IMR-90 (cell line): ENCODE results near the gene OSBP2. TPM values are rescaled to one million over a fixed set of nuclear protein-coding genes. Genes with fewer than 3 reads are reported as not detected.

ENCODE experiments used
- ATAC-seq: fragments of 200-7000 bp; cut with Tn5 transposase; 2 replicates; pipeline ENCODE4 v1.9.1; 2020; ENCODE audit warnings: low read depth, mild to moderate bottlenecking, moderate library complexity
- BruUV-seq: library from RNA; stranded (reverse); fragments of 400-500 nt; replicated peaks from 2 replicates; lab custom pipeline; 2021; lab: Mats Ljungman, UMichigan
- CTCF ChIA-PET: fragments of 300-600 bp; formaldehyde crosslinking; extraction: SDS; loops from one replicate; lab custom pipeline; 2021; ENCODE audit warnings: antibody characterized with exemption; lab: Yijun Ruan, JAX
- POLR2A ChIA-PET: fragments of 300-600 bp; sonication (Branson Sonifier 250); formaldehyde crosslinking; loops from one replicate; lab custom pipeline; 2022; ENCODE audit warnings: antibody characterized with exemption; ENCODE audit not compliant: unreplicated experiment; lab: Charles Lee
- DNase-seq: peaks from one replicate; pipeline ENCODE4 v3.0.0; 2013
- H2AFZ ChIP-seq: replicated peaks from 2 replicates; pipeline ENCODE3; 2013; ENCODE audit warnings: low read length, mild to moderate bottlenecking; ENCODE audit not compliant: poor library complexity
- H2AK5ac ChIP-seq: 2 replicates; pipeline ENCODE4 v1.6.1; 2013; ENCODE audit warnings: low read depth, low read length, inconsistent platforms
- H2AK9ac ChIP-seq: replicated peaks from 2 replicates; pipeline ENCODE3; 2013; ENCODE audit warnings: mild to moderate bottlenecking, low read depth, low read length, moderate library complexity; ENCODE audit not compliant: poor library complexity
- H2BK120ac ChIP-seq: 2 replicates; pipeline ENCODE4 v1.6.1; 2013; ENCODE audit warnings: low read depth, low read length, inconsistent platforms
- H2BK15ac ChIP-seq: 3 replicates; pipeline ENCODE4 v1.6.1; 2013; ENCODE audit warnings: low read depth, low read length, inconsistent platforms
- H2BK20ac ChIP-seq: 2 replicates; pipeline ENCODE4 v1.6.1; 2013; ENCODE audit warnings: low read depth, mild to moderate bottlenecking, inconsistent platforms, low read length, moderate library complexity
- H2BK5ac ChIP-seq: 2 replicates; pipeline ENCODE4 v1.6.1; 2013; ENCODE audit warnings: mild to moderate bottlenecking, low read depth, low read length, inconsistent platforms; ENCODE audit not compliant: poor library complexity, severe bottlenecking
- H3K14ac ChIP-seq: replicated peaks from 2 replicates; pipeline ENCODE4 v1.6.1; 2013; ENCODE audit warnings: low read depth, low read length, inconsistent platforms
- H3K18ac ChIP-seq: 2 replicates; pipeline ENCODE4 v1.6.1; 2013; ENCODE audit warnings: low read depth, low read length, control low read depth
- H3K23ac ChIP-seq: 2 replicates; pipeline ENCODE4 v1.6.1; 2013; ENCODE audit warnings: low read depth, low read length, inconsistent platforms
- H3K27ac ChIP-seq: 2 replicates; pipeline ENCODE4 v1.5.1; 2013; ENCODE audit warnings: mild to moderate bottlenecking, control low read depth, low read length; ENCODE audit not compliant: insufficient read depth
- H3K27me3 ChIP-seq: 2 replicates; pipeline ENCODE4 v1.6.1; 2013; ENCODE audit warnings: low read length; ENCODE audit not compliant: control insufficient read depth, insufficient read depth
- H3K36me3 ChIP-seq: 2 replicates; pipeline ENCODE4 v1.6.1; 2013; ENCODE audit warnings: low read length, mixed read lengths; ENCODE audit not compliant: control insufficient read depth, insufficient read depth
- H3K4ac ChIP-seq: 2 replicates; pipeline ENCODE4 v1.6.1; 2013; ENCODE audit warnings: low read depth, low read length, inconsistent platforms
- H3K4me1 ChIP-seq: 2 replicates; pipeline ENCODE4 v1.6.1; 2013; ENCODE audit warnings: low read length, mixed read lengths; ENCODE audit not compliant: control insufficient read depth, insufficient read depth
- H3K4me2 ChIP-seq: 2 replicates; pipeline ENCODE4 v1.6.1; 2013; ENCODE audit warnings: low read depth, mild to moderate bottlenecking, control low read depth, low read length, moderate library complexity
- H3K4me3 ChIP-seq: 2 replicates; pipeline ENCODE4 v1.5.1; 2013; ENCODE audit warnings: low read depth, mild to moderate bottlenecking, control low read depth, low read length, moderate library complexity; ENCODE audit not compliant: insufficient read depth
- H3K56ac ChIP-seq: 2 replicates; pipeline ENCODE4 v1.6.1; 2013; ENCODE audit warnings: low read length, inconsistent platforms; ENCODE audit not compliant: insufficient read depth; ENCODE audit errors: extremely low read depth
- H3K79me1 ChIP-seq, 2 experiments: 2 replicates each; pipeline ENCODE4 v1.6.1; 2013; ENCODE audit warnings: low read length in 2 of 2, inconsistent platforms in 1 of 2, low read depth in 1 of 2
- H3K9ac ChIP-seq: 2 replicates; pipeline ENCODE4 v1.6.1; 2013; ENCODE audit warnings: low read depth, low read length, control low read depth
- H3K9me1 ChIP-seq: 2 replicates; pipeline ENCODE4 v1.6.1; 2013; ENCODE audit warnings: low read length, inconsistent platforms; ENCODE audit not compliant: insufficient read depth
- H3K9me3 ChIP-seq: 2 replicates; pipeline ENCODE4 v1.6.1; 2013; ENCODE audit warnings: low read length; ENCODE audit not compliant: control insufficient read depth, insufficient read depth
- H4K20me1 ChIP-seq: 2 replicates; pipeline ENCODE4 v1.6.1; 2013; ENCODE audit warnings: low read length, inconsistent platforms; ENCODE audit not compliant: insufficient read depth
- H4K5ac ChIP-seq: 2 replicates; pipeline ENCODE4 v1.6.1; 2013; ENCODE audit warnings: mild to moderate bottlenecking, low read depth, low read length, control low read depth
- H4K8ac ChIP-seq, 2 experiments: 2 replicates each; pipeline ENCODE4 v1.6.1; 2013; ENCODE audit warnings: low read depth in 2 of 2, low read length in 2 of 2, control low read depth in 1 of 2, inconsistent platforms in 1 of 2
- H4K91ac ChIP-seq: 2 replicates; pipeline ENCODE4 v1.6.1; 2013; ENCODE audit warnings: low read depth, low read length, inconsistent platforms; ENCODE audit not compliant: insufficient read depth
- BHLHE40 ChIP-seq: fragments of 150-350 bp; IDR thresholded peaks from 2 replicates; pipeline ENCODE4 v1.6.1; 2016; ENCODE audit warnings: mild to moderate bottlenecking, low read depth, low read length
- CEBPB ChIP-seq: IDR thresholded peaks from 2 replicates; pipeline ENCODE4 v1.6.1; 2012; ENCODE audit warnings: low read depth, low read length, improper control_type of control experiment
- CHD1 ChIP-seq: IDR thresholded peaks from 2 replicates; pipeline ENCODE4 v1.6.1; 2012; ENCODE audit warnings: low read depth, low read length, improper control_type of control experiment
- FOS ChIP-seq: fragments of 150-350 bp; IDR thresholded peaks from 2 replicates; pipeline ENCODE4 v1.6.1; 2016; ENCODE audit warnings: low read depth, low read length
- MAFK ChIP-seq: IDR thresholded peaks from 2 replicates; pipeline ENCODE4 v1.6.1; 2012; ENCODE audit warnings: low read depth, low read length, improper control_type of control experiment
- MAZ ChIP-seq: IDR thresholded peaks from 2 replicates; pipeline ENCODE4 v1.6.1; 2012; ENCODE audit warnings: low read depth, mild to moderate bottlenecking, low read length, improper control_type of control experiment, moderate library complexity, borderline replicate concordance
- MXI1 ChIP-seq: IDR thresholded peaks from 2 replicates; pipeline ENCODE4 v1.6.1; 2012; ENCODE audit warnings: low read depth, mild to moderate bottlenecking, low read length, moderate library complexity, borderline replicate concordance
- NFE2L2 ChIP-seq: fragments of 150-350 bp; IDR thresholded peaks from 2 replicates; pipeline ENCODE4 v1.6.1; 2016; ENCODE audit warnings: low read depth, mild to moderate bottlenecking, low read length
- POLR2A ChIP-seq: IDR thresholded peaks from 2 replicates; pipeline ENCODE4 v1.6.1; 2012; ENCODE audit warnings: mild to moderate bottlenecking, low read depth, low read length
- RAD21 ChIP-seq: IDR thresholded peaks from 2 replicates; pipeline ENCODE4 v1.6.1; 2012; ENCODE audit warnings: low read length, improper control_type of control experiment
- RCOR1 ChIP-seq: IDR thresholded peaks from 2 replicates; pipeline ENCODE4 v1.6.1; 2012; ENCODE audit warnings: mild to moderate bottlenecking, low read length, improper control_type of control experiment; ENCODE audit not compliant: insufficient replicate concordance
- RFX5 ChIP-seq: IDR thresholded peaks from 2 replicates; pipeline ENCODE4 v1.8.0; 2012; ENCODE audit warnings: low read depth, mild to moderate bottlenecking, low read length, moderate library complexity
- SMC3 ChIP-seq: fragments of 150-350 bp; IDR thresholded peaks from 2 replicates; pipeline ENCODE4 v1.6.1; 2016; ENCODE audit warnings: low read depth, mild to moderate bottlenecking, antibody characterized with exemption, low read length, moderate library complexity
- USF2 ChIP-seq: fragments of 150-350 bp; IDR thresholded peaks from 2 replicates; pipeline ENCODE4 v1.6.1; 2017; ENCODE audit warnings: mild to moderate bottlenecking, antibody characterized with exemption, low read length, low read depth
- WGBS, 2 experiments: methylation state at CpG; one replicate each; pipeline versions ENCODE4 v1.1.5 to v1.1.7; 2013; ENCODE audit warnings: missing lambda C conversion rate in 2 of 2; ENCODE audit not compliant: insufficient read length in 1 of 2; ENCODE audit errors: extremely low coverage in 2 of 2; 5-methylcytosine and 5-hydroxymethylcytosine counted together
- dilution Hi-C: fragments of 300-500 bp; cut with HindIII; formaldehyde crosslinking; loops from one replicate; pipeline ENCODE4 v1.14.3; 2018; ENCODE audit warnings: low sequenced_read_pairs; ENCODE audit not compliant: unreplicated experiment
- in situ Hi-C: fragments of 300-500 bp; cut with MboI; formaldehyde crosslinking; loops from 3 replicates; pipeline ENCODE4 v1.14.3; 2019; ENCODE audit warnings: low sequenced_read_pairs, inconsistent platforms, mixed read lengths
- intact Hi-C: fragments of 100-400 bp; cut with micrococcal nuclease; formaldehyde crosslinking; loops from 2 replicates; pipeline ENCODE4 v1.10.0; 2022
- polyA plus RNA-seq, 3 experiments: library from polyadenylated mRNA; depleted of rRNA; stranded (reverse); fragments of >200 nt; gene quantifications; 2 replicates each; pipeline ENCODE4 v1.2.3, GENCODE V29; 2012; ENCODE audit warnings: low replicate concordance in 1 of 3
- total RNA-seq: library from RNA; depleted of rRNA; stranded (reverse); fragments of >200 nt; gene quantifications from 2 replicates; pipeline ENCODE4 v1.2.3, GENCODE V29; 2012
- TF ChIP-seq, protein P1 (sequence below): conservative IDR thresholded peaks from 2 replicates; pipeline ENCODE4 v1.5.1; 2012; ENCODE audit warnings: mild to moderate bottlenecking, low read depth, low read length, improper control_type of control experiment
- TF ChIP-seq, protein P2 (sequence below): fragments of 150-350 bp; IDR thresholded peaks from 2 replicates; pipeline ENCODE4 v1.6.1; 2016; ENCODE audit warnings: low read depth, mild to moderate bottlenecking, low read length, moderate library complexity, borderline replicate concordance

OSBP2 gene
- total and polyA plus RNA-seq, 2 of the 4 experiments (the other 2 are of a cell fraction): 1.8 to 2.2 TPM

DNA sequence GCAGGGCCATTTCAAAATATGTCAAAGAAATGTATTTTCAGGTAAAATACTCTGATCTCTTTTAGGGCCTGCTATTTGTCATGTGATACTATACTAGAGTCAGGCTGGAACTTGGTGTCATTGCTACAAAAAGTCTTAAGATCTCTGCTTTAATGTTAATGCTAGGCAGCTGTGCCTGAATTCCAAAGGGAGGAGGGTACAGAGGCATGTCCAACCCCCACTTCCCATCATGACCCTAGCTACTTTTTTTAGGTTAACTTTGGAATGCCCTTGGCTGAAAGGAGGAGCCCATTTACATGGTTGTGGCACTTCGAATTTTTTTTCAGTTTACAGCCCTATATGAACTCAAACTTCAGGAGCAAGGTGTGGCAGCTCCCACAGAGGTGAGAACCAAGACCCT, 58.1 kb downstream of the OSBP2 start:
- no peak overlapping the region for H4K91ac ChIP-seq
- peaks cover 2% of the 10 kb centered on the region; the same call in 1 of the 2 replicates for H3K4me1 ChIP-seq
- H2BK15ac ChIP-seq: no peak overlapping the region
- H4K8ac ChIP-seq: no peak overlapping the region
- WGBS, 2 experiments: no CpG with 5 or more reads among the region's 1 CpG
- POLR2A ChIA-PET: no interaction called here
- no peaks in the 10 kb centered on the region for H3K79me1 ChIP-seq
- no peak overlapping the region for H3K4me2 ChIP-seq
- no peak overlapping the region for H3K27ac ChIP-seq
- no TSS peak for BruUV-seq
- intact Hi-C loops: no loop called here
- DNase-seq (no peak), ATAC-seq (no peak)
- no peak overlapping the region for H3K9ac ChIP-seq
- H3K23ac ChIP-seq: no peak overlapping the region
- H2AK9ac ChIP-seq: no peak overlapping the region
- no peak overlapping the region for H4K5ac ChIP-seq
- in situ Hi-C loops: no loop called here
- H3K9me1 ChIP-seq: no peaks in the 10 kb centered on the region; the same call in 1 of the 2 replicates
- H3K14ac ChIP-seq: no peak overlapping the region
- H2BK120ac ChIP-seq: no peak overlapping the region
- no peak overlapping the region for H3K18ac ChIP-seq
- no peak overlapping the region for H2AFZ ChIP-seq
- H2AK5ac ChIP-seq: no peak overlapping the region
- H3K9me3 ChIP-seq: no peaks in the 10 kb centered on the region
- dilution Hi-C loops: no loop called here
- no peak overlapping the region for H3K56ac ChIP-seq
- no peak overlapping the region for H3K4ac ChIP-seq
- CTCF ChIA-PET: no interaction called here
- H4K20me1 ChIP-seq: no peaks in the 10 kb centered on the region
- TF ChIP-seq FOS: no peak
- no peak for TF ChIP-seq POLR2A
- TF ChIP-seq USF2: no peak
- no peak for TF ChIP-seq RCOR1
- TF ChIP-seq CHD1: no peak
- no peak for TF ChIP-seq MAFK
- TF ChIP-seq SMC3: no peak
- TF ChIP-seq MXI1: no peak
- no peak for TF ChIP-seq CEBPB
- no peak for TF ChIP-seq RFX5
- TF ChIP-seq, protein P1, sequence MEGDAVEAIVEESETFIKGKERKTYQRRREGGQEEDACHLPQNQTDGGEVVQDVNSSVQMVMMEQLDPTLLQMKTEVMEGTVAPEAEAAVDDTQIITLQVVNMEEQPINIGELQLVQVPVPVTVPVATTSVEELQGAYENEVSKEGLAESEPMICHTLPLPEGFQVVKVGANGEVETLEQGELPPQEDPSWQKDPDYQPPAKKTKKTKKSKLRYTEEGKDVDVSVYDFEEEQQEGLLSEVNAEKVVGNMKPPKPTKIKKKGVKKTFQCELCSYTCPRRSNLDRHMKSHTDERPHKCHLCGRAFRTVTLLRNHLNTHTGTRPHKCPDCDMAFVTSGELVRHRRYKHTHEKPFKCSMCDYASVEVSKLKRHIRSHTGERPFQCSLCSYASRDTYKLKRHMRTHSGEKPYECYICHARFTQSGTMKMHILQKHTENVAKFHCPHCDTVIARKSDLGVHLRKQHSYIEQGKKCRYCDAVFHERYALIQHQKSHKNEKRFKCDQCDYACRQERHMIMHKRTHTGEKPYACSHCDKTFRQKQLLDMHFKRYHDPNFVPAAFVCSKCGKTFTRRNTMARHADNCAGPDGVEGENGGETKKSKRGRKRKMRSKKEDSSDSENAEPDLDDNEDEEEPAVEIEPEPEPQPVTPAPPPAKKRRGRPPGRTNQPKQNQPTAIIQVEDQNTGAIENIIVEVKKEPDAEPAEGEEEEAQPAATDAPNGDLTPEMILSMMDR: no peak
- no peak for TF ChIP-seq RAD21
- no peak for TF ChIP-seq MAZ
- no peak for TF ChIP-seq NFE2L2
- TF ChIP-seq, protein P2, sequence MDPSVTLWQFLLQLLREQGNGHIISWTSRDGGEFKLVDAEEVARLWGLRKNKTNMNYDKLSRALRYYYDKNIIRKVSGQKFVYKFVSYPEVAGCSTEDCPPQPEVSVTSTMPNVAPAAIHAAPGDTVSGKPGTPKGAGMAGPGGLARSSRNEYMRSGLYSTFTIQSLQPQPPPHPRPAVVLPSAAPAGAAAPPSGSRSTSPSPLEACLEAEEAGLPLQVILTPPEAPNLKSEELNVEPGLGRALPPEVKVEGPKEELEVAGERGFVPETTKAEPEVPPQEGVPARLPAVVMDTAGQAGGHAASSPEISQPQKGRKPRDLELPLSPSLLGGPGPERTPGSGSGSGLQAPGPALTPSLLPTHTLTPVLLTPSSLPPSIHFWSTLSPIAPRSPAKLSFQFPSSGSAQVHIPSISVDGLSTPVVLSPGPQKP: no peak
- no peak for TF ChIP-seq BHLHE40
- H2BK20ac ChIP-seq: no peak overlapping the region
- no peak overlapping the region for H2BK5ac ChIP-seq
- H3K36me3 ChIP-seq: no peaks in the 10 kb centered on the region
- H3K4me3 ChIP-seq: no peak overlapping the region
- H3K27me3 ChIP-seq: no peaks in the 10 kb centered on the region
